Keratinocyte (primary cell): ENCODE results near the gene DIPK1A. TPM values are rescaled to one million over a fixed set of nuclear protein-coding genes. Genes with fewer than 3 reads are reported as not detected.

ENCODE experiments used
- DNase-seq: peaks from one replicate; pipeline ENCODE4 v3.0.0-alpha.2; 2011; ENCODE audit warnings: low read depth, missing footprints, low spot score
- FAIRE-seq: peaks from 2 replicates; lab custom pipeline; 2011; peaks lifted over from hg19 to GRCh38; lab: Jason Lieb, UNC
- H2AFZ ChIP-seq: 2 replicates; pipeline ENCODE4 v1.6.0; 2012; ENCODE audit warnings: low read length, control low read depth, inconsistent platforms; ENCODE audit not compliant: control insufficient read depth
- H3K27ac ChIP-seq: 2 replicates; pipeline ENCODE4 v1.5.1; 2011; ENCODE audit warnings: low read length; ENCODE audit not compliant: control insufficient read depth, insufficient read depth
- H3K27me3 ChIP-seq: 3 replicates; pipeline ENCODE4 v1.6.0; 2011; ENCODE audit warnings: low read length; ENCODE audit not compliant: control insufficient read depth, insufficient read depth; ENCODE audit errors: extremely low read depth
- H3K36me3 ChIP-seq, 2 experiments: 2 replicates in 1 of 2; 3 replicates in 1 of 2; pipeline ENCODE4 v1.5.1; 2011; ENCODE audit warnings: low read length in 2 of 2, mild to moderate bottlenecking in 1 of 2; ENCODE audit not compliant: control insufficient read depth in 2 of 2, insufficient read depth in 2 of 2; ENCODE audit errors: extremely low read depth in 1 of 2
- H3K4me1 ChIP-seq: 3 replicates; pipeline ENCODE4 v1.5.1; 2011; ENCODE audit warnings: low read length; ENCODE audit not compliant: control insufficient read depth, insufficient read depth; ENCODE audit errors: extremely low read depth
- H3K4me2 ChIP-seq: 3 replicates; pipeline ENCODE4 v1.6.0; 2011; ENCODE audit warnings: low read depth, low read length; ENCODE audit not compliant: control insufficient read depth, insufficient read depth; ENCODE audit errors: extremely low read depth
- H3K4me3 ChIP-seq, 3 experiments: fragments of 200-600 bp in 1 of 3; sonication (generic) in 1 of 3; 2 replicates in 2 of 3; 3 replicates in 1 of 3; pipeline ENCODE4 v1.5.1; 2011 to 2016; ENCODE audit warnings: low read length in 3 of 3, mild to moderate bottlenecking in 3 of 3, control low read depth in 2 of 3, inconsistent platforms in 1 of 3, low read depth in 1 of 3, mixed read lengths in 1 of 3, mixed run types in 1 of 3, moderate library complexity in 1 of 3; ENCODE audit not compliant: control insufficient read depth in 2 of 3, insufficient read depth in 2 of 3; ENCODE audit errors: extremely low read depth in 1 of 3
- H3K79me2 ChIP-seq: 2 replicates; pipeline ENCODE4 v1.6.0; 2012; ENCODE audit warnings: low read length; ENCODE audit not compliant: control insufficient read depth, insufficient read depth
- H3K9ac ChIP-seq: 3 replicates; pipeline ENCODE4 v1.6.0; 2011; ENCODE audit warnings: low read length; ENCODE audit not compliant: control insufficient read depth, insufficient read depth; ENCODE audit errors: extremely low read depth
- H3K9me1 ChIP-seq: 3 replicates; pipeline ENCODE4 v1.6.0; 2011; ENCODE audit warnings: low read length; ENCODE audit not compliant: control insufficient read depth, insufficient read depth; ENCODE audit errors: extremely low read depth
- H3K9me3 ChIP-seq: 2 replicates; pipeline ENCODE4 v1.5.1; 2012; ENCODE audit warnings: low read depth, low read length; ENCODE audit not compliant: control insufficient read depth
- H4K20me1 ChIP-seq: 3 replicates; pipeline ENCODE4 v1.6.0; 2011; ENCODE audit warnings: low read length; ENCODE audit not compliant: control insufficient read depth, insufficient read depth; ENCODE audit errors: extremely low read depth
- CTCF ChIP-seq, 3 experiments: IDR thresholded peaks in 1 of 3; conservative IDR thresholded peaks in 1 of 3; optimal IDR thresholded peaks in 1 of 3; 2 replicates in 2 of 3; 3 replicates in 1 of 3; pipeline versions ENCODE3 to v1.5.1; 2011; ENCODE audit warnings: low read length in 3 of 3, mild to moderate bottlenecking in 3 of 3, moderate library complexity in 2 of 3, control low read depth in 1 of 3, inconsistent platforms in 1 of 3; ENCODE audit not compliant: insufficient read depth in 2 of 3; ENCODE audit errors: extremely low read depth in 1 of 3
- EZH2 ChIP-seq: IDR thresholded peaks from one replicate; pipeline ENCODE4 v1.6.1; 2012; ENCODE audit warnings: inconsistent platforms, mild to moderate bottlenecking, low read length, moderate library complexity
- dilution Hi-C: fragments of 300-500 bp; cut with MboI; formaldehyde crosslinking; loops from one replicate; pipeline ENCODE4 v1.7.0; 2020; ENCODE audit warnings: low sequenced_read_pairs; ENCODE audit not compliant: extremely low pct_ligation_motif_present
- polyA plus RNA-seq, 5 experiments: library from polyadenylated mRNA; depleted of rRNA in 3 of 5; stranded (reverse) in 3 of 5; stranded (forward) in 1 of 5; unstranded in 1 of 5; fragments of >200 nt; gene quantifications; 1 replicate in 1 of 5; 2 replicates in 3 of 5; 3 replicates in 1 of 5; pipeline versions ENCODE4 v1.2.1 to v1.2.3, GENCODE V29; 2011 to 2012; ENCODE audit warnings: missing spikeins in 2 of 5, low read depth in 1 of 5, low replicate concordance in 1 of 5

DIPK1A gene
- polyA plus RNA-seq, 1 donor (not counting 4 experiments of a cell fraction or from before 2014, with no cell fraction given), result 22.0 TPM

- Histone ChIP-seq H3K27ac (no peak overlapping the region), H3K9ac (no peak overlapping the region)
- dilution Hi-C loops, result no loop called here
Observed at GRCh38 chr1:93001893-93002292, 40.6 kb upstream of the DIPK1A start.

GRCh38 chr1:93000751-93001175, 39.5 kb upstream of the DIPK1A start:
- Histone ChIP-seq H3K9ac (no peak overlapping the region), H3K4me3 (no peak overlapping the region), H4K20me1 (no peaks in the 10 kb centered on the region), H3K9me3 (no peaks in the 10 kb centered on the region), H3K4me1 (peaks cover 6% of the 10 kb centered on the region), H3K27me3 (peaks cover 4% of the 10 kb centered on the region), H3K9me1 (no peaks in the 10 kb centered on the region), H2AFZ (no peak overlapping the region), H3K36me3 (no peaks in the 10 kb centered on the region), H3K27ac (no peak overlapping the region), H3K4me2 (peak overlapping the region; percentile 13), H3K79me2 (no peaks in the 10 kb centered on the region)
- DNase-seq (no peak), FAIRE-seq (peak; percentile 9)
- dilution Hi-C loops, result no loop called here
- TF ChIP-seq EZH2 (no peak), CTCF (optimal IDR thresholded peaks at IDR 0.05 in 1 of 3, IDR thresholded peaks at IDR 0.05 in 1 of 3, conservative IDR thresholded peaks at IDR 0.05 in 1 of 3; ENCODE audit: extremely low read depth in 1 of 3, insufficient read depth in 2 of 3, low read length in 3 of 3) (no peak)

More at GRCh38 chr1:93001893-93002292, 40.6 kb upstream of the DIPK1A start:
- Histone ChIP-seq H3K27me3 (peaks cover 4% of the 10 kb centered on the region), H3K4me2 (no peak overlapping the region), H3K4me3 (no peak overlapping the region), H3K9me1 (no peaks in the 10 kb centered on the region), H4K20me1 (no peaks in the 10 kb centered on the region), H2AFZ (no peak overlapping the region), H3K36me3 (no peaks in the 10 kb centered on the region), H3K4me1 (peaks cover 6% of the 10 kb centered on the region), H3K9me3 (no peaks in the 10 kb centered on the region), H3K79me2 (no peaks in the 10 kb centered on the region)
- TF ChIP-seq EZH2, result no peak
- TF ChIP-seq CTCF (optimal IDR thresholded peaks at IDR 0.05 in 1 of 3, IDR thresholded peaks at IDR 0.05 in 1 of 3, conservative IDR thresholded peaks at IDR 0.05 in 1 of 3; ENCODE audit: extremely low read depth in 1 of 3, insufficient read depth in 2 of 3, low read length in 3 of 3), result no peak
- DNase-seq (no peak), FAIRE-seq (no peak)
